Measurements from ENCODE around the gene CLP1.
A peak's percentile ranks its signal among the peaks of the same experiment; 100 is the strongest.

DNA sequence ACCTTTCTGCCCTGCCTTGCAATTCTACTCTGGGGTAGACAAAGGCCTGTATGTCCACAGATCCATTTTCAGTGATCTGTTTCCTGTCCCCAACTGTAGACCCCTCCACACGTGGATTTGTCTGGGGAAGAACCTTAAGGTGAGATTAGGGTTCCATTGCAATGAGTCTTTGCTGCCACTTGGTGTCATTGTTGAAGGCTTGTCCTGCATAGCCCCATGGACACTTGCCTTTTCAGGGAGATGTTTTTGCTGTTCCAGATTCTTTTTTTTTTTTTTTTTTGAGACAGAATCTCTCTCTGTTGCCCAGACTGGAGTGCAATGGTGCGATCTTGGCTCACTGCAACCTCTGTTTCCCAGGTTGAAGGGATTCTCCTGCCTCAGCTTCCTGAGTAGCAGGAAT lies 38.2 kb upstream of the CLP1 start:
- TF ChIP-seq, protein P1, sequence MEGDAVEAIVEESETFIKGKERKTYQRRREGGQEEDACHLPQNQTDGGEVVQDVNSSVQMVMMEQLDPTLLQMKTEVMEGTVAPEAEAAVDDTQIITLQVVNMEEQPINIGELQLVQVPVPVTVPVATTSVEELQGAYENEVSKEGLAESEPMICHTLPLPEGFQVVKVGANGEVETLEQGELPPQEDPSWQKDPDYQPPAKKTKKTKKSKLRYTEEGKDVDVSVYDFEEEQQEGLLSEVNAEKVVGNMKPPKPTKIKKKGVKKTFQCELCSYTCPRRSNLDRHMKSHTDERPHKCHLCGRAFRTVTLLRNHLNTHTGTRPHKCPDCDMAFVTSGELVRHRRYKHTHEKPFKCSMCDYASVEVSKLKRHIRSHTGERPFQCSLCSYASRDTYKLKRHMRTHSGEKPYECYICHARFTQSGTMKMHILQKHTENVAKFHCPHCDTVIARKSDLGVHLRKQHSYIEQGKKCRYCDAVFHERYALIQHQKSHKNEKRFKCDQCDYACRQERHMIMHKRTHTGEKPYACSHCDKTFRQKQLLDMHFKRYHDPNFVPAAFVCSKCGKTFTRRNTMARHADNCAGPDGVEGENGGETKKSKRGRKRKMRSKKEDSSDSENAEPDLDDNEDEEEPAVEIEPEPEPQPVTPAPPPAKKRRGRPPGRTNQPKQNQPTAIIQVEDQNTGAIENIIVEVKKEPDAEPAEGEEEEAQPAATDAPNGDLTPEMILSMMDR (conservative IDR thresholded peaks at IDR 0.05; ENCODE audit: low read length) = peak; percentile 62
- TF ChIP-seq EZH2phosphoT487 (IDR thresholded peaks at IDR 0.05; ENCODE audit: borderline replicate concordance) = no peak
